Activated B cell treated with CpG ODN at 0.5 μM for 24 hours (primary cell): ENCODE measurements around the gene INS. TPM values are rescaled to one million over a fixed set of nuclear protein-coding genes. Genes with fewer than 3 reads are reported as not detected.
"Not testable (repeated sequence)": the region's sequence is repeated elsewhere in the genome, so short reads cannot be mapped to it uniquely, and the experiment has no call there.

Experiments
- ATAC-seq: fragments of 200-7000 bp; cut with Tn5 transposase; one replicate; pipeline ENCODE4 v1.10.0; 2021; ENCODE audit warnings: low read depth, mild to moderate bottlenecking, moderate library complexity
- CTCF ChIA-PET: fragments of 350-600 bp; sonication (Branson Sonifier 250); formaldehyde crosslinking; loops from one replicate; lab custom pipeline; 2021; ENCODE audit warnings: antibody characterized with exemption; lab: Charles Lee
- POLR2A ChIA-PET: fragments of 350-600 bp; sonication (Branson Sonifier 250); formaldehyde crosslinking; loops from one replicate; lab custom pipeline; 2021; ENCODE audit warnings: antibody characterized with exemption; lab: Charles Lee
- DNase-seq: peaks from one replicate; pipeline ENCODE4 v3.0.0; 2022
- H3K27ac Mint-ChIP-seq: one replicate; pipeline ENCODE4 v1.8.0; 2020; ENCODE audit warnings: mixed read lengths
- H3K27me3 Mint-ChIP-seq: one replicate; pipeline ENCODE4 v1.8.0; 2021; ENCODE audit warnings: mixed read lengths
- H3K36me3 Mint-ChIP-seq: one replicate; pipeline ENCODE4 v1.8.0; 2021; ENCODE audit warnings: low read depth, mixed read lengths
- H3K4me1 Mint-ChIP-seq: one replicate; pipeline ENCODE4 v1.8.0; 2021; ENCODE audit warnings: mixed read lengths
- H3K4me3 Mint-ChIP-seq: one replicate; pipeline ENCODE4 v1.8.0; 2020; ENCODE audit warnings: mild to moderate bottlenecking, mixed read lengths
- H3K9me3 Mint-ChIP-seq: one replicate; pipeline ENCODE4 v1.8.0; 2020; ENCODE audit warnings: mixed read lengths
- CTCF ChIP-seq: fragments of 200-600 bp; IDR thresholded peaks from one replicate; pipeline ENCODE4 v1.8.0; 2022; ENCODE audit warnings: antibody characterized with exemption, mild to moderate bottlenecking
- intact Hi-C: fragments of 100-400 bp; cut with micrococcal nuclease; formaldehyde crosslinking; loops from one replicate; pipeline ENCODE4 v1.15.1; 2024
- total RNA-seq: library from RNA; stranded (reverse); gene quantifications from 2 replicates; pipeline ENCODE4 v1.2.3, GENCODE V29; 2022

INS gene
- total RNA-seq, 1 donor from 2014 or later, result not detected

GRCh38 chr11:2180789-2181370 is 19.9 kb upstream of the INS start:
- POLR2A ChIA-PET, result no interaction called here
- no peak overlapping the region for H3K4me3 Mint-ChIP-seq
- no peaks in the 10 kb centered on the region for H3K36me3 Mint-ChIP-seq
- DNase-seq, result no peak
- H3K9me3 Mint-ChIP-seq, result no peaks in the 10 kb centered on the region
- intact Hi-C loops, result no loop called here
- H3K4me1 Mint-ChIP-seq, result no peaks in the 10 kb centered on the region
- no peak overlapping the region for H3K27ac Mint-ChIP-seq
- peaks cover 3% of the 10 kb centered on the region for H3K27me3 Mint-ChIP-seq
- CTCF ChIA-PET, result no interaction called here
- no peak for TF ChIP-seq CTCF
- ATAC-seq, result no peak

- ChIA-PET POLR2A (no interaction called here), CTCF (no interaction called here)
- H3K4me3 Mint-ChIP-seq, result no peak overlapping the region
- H3K9me3 Mint-ChIP-seq, result no peaks in the 10 kb centered on the region
- ATAC-seq (no peak), DNase-seq (no peak)
- H3K36me3 Mint-ChIP-seq, result no peaks in the 10 kb centered on the region
- intact Hi-C loops, result no loop called here
- no peak overlapping the region for H3K27ac Mint-ChIP-seq
- peaks cover 3% of the 10 kb centered on the region for H3K27me3 Mint-ChIP-seq
- H3K4me1 Mint-ChIP-seq, result no peaks in the 10 kb centered on the region
- TF ChIP-seq CTCF, result no peak
Measured at GRCh38 chr11:2180347-2180746, 19.3 kb upstream of the INS start.

- H3K9me3 Mint-ChIP-seq, result no peaks in the 10 kb centered on the region
- ATAC-seq, result no peak
- intact Hi-C loops, result no loop called here
- no peaks in the 10 kb centered on the region for H3K36me3 Mint-ChIP-seq
- H3K27ac Mint-ChIP-seq, result no peak overlapping the region
- CTCF ChIA-PET, result no interaction called here
- H3K4me3 Mint-ChIP-seq, result no peak overlapping the region
- no peaks in the 10 kb centered on the region for H3K27me3 Mint-ChIP-seq
- no peak for TF ChIP-seq CTCF
- DNase-seq, result no peak
- no peaks in the 10 kb centered on the region for H3K4me1 Mint-ChIP-seq
- POLR2A ChIA-PET, result no interaction called here
Measured at GRCh38 chr11:2179516-2179915, 18.5 kb upstream of the INS start.

DNA sequence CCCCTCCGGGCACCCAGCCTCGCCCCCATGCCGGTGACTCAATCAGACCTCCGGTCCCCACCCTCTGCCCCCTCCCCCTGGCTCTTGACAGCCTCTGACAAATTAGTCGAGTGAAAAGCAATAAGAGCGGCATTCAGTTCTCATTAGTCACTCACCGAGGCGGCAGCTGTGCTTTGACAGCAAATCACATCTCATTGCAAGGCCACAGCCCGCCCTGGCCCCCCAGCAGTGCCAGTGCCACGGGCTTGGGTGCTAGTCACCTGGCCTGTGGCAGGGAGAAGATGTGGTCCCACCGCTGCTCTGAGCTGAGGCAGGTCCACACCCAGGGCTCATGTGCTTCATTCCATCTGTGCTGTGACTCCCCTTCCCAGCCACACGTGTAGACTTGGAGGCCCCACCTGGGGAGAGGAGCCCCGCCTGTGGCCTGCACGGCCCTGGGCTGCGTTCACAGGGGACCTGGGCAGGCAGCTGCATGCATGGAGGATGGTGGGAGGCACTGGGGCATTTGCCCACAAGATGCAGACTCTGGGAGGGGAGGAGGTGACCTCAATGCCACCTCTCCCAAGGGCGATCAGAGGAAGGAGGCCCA is 18.0 kb upstream of the INS start:
- no peak for TF ChIP-seq CTCF
- intact Hi-C loops, result no loop called here
- H3K4me1 Mint-ChIP-seq, result no peaks in the 10 kb centered on the region
- no peaks in the 10 kb centered on the region for H3K27me3 Mint-ChIP-seq
- no peak overlapping the region for H3K4me3 Mint-ChIP-seq
- no peaks in the 10 kb centered on the region for H3K9me3 Mint-ChIP-seq
- DNase-seq (no peak), ATAC-seq (no peak)
- POLR2A ChIA-PET, result no interaction called here
- CTCF ChIA-PET, result no interaction called here
- H3K27ac Mint-ChIP-seq, result no peak overlapping the region
- H3K36me3 Mint-ChIP-seq, result no peaks in the 10 kb centered on the region

- CTCF ChIA-PET, ATAC-seq, POLR2A ChIA-PET, intact Hi-C loops, DNase-seq, H3K36me3 Mint-ChIP-seq, H3K27ac Mint-ChIP-seq, H3K27me3 Mint-ChIP-seq, H3K4me3 Mint-ChIP-seq, H3K9me3 Mint-ChIP-seq, H3K4me1 Mint-ChIP-seq: not testable (repeated sequence)
Measured at GRCh38 chr11:2178055-2178773, 17.2 kb upstream of the INS start.
